ENCODE data around the gene TXNRD1.

The TXNRD1 gene

GRCh38 chr12:104299842-104300481, 84.4 kb downstream of the TXNRD1 start:
- Histone ChIP-seq H3K9me3 (ENCODE audit: control insufficient read depth, insufficient read depth, low read depth, low read length) (no peaks in the 10 kb centered on the region), H3K27ac (ENCODE audit: extremely low read depth, low read depth, low read length) (no peak overlapping the region), H3K4me3 (ENCODE audit: low read depth, low read length) (no peak overlapping the region), H3K4me1 (ENCODE audit: control insufficient read depth, insufficient read depth, low read length) (no peaks in the 10 kb centered on the region), H3K36me3 (ENCODE audit: control insufficient read depth in 2 of 2, insufficient read depth in 1 of 2, low read length in 2 of 2) (peaks cover 3 to 53% of the 10 kb centered on the region in 2 experiments; a peak in 2 of 3 replicates)
- POLR2A ChIA-PET, result interaction anchor here (0.7 to 1.4 kb wide), 2 partner anchors 13 to 166 kb away, joined by 3 to 7 read pairs; no protein-coding TSS in a partner anchor
- CTCF ChIA-PET, result no interaction called here
- no peak for TF ChIP-seq ZNF391 (tag by site-specific recombination; IDR thresholded peaks at IDR 0.05; ENCODE audit: borderline replicate concordance, low read depth)
- TF ChIP-seq ZBTB20 (tag by site-specific recombination; IDR thresholded peaks at IDR 0.05), result no peak
- TF ChIP-seq PRDM6 (tag by site-specific recombination; IDR thresholded peaks at IDR 0.05), result no peak
- no peak for TF ChIP-seq ZNF518A (tag by site-specific recombination; conservative IDR thresholded peaks at IDR 0.05; ENCODE audit: low read depth)
- no peak for TF ChIP-seq OSR2 (tag by site-specific recombination; IDR thresholded peaks at IDR 0.05)
- TF ChIP-seq ZNF146 (tag by site-specific recombination; IDR thresholded peaks at IDR 0.05), result no peak
- no peak for TF ChIP-seq ZNF830 (tag by site-specific recombination; IDR thresholded peaks at IDR 0.05; ENCODE audit: low read depth)
- no peak for TF ChIP-seq ZNF16 (tag by site-specific recombination; IDR thresholded peaks at IDR 0.05; ENCODE audit: low read depth)
- no peak for TF ChIP-seq ZNF621 (tag by site-specific recombination; IDR thresholded peaks at IDR 0.05)
- no peak for TF ChIP-seq ZNF670 (tag by site-specific recombination; IDR thresholded peaks at IDR 0.05; ENCODE audit: low read depth)
- TF ChIP-seq ZBTB11 (tag by site-specific recombination; conservative IDR thresholded peaks at IDR 0.05; ENCODE audit: low read depth), result no peak
- no peak for TF ChIP-seq ZNF488 (tag by site-specific recombination; IDR thresholded peaks at IDR 0.05)
- no peak for TF ChIP-seq ZNF449 (tag by site-specific recombination; IDR thresholded peaks at IDR 0.05)
- TF ChIP-seq PRDM2 (tag by site-specific recombination; IDR thresholded peaks at IDR 0.05; ENCODE audit: borderline replicate concordance), result no peak
